Measurements from ENCODE around the gene CDKN3.

Gene CDKN3

DNA sequence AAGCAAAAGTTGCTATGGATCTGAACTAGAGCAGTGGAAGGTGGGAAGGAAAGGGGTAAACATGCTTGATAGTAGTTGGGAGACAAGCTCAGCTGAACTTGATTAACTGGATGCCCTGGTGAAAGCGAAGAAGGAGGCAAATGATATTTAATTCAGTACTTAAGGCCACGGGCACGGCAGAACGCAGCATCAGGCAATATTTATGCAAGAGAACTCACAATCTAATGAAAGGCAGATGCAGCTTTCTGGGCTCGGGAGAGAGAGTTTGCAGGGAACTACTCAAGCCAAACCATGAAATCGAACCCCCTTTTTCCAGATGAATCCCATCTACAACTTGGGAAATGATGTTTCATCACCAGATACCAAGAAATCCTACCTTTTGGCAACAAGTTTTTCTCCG lies 47.9 kb downstream of the CDKN3 start:
- H2AFZ ChIP-seq (ENCODE audit: low read depth, low read length), result no peak overlapping the region
- H3K27ac ChIP-seq (ENCODE audit: low read length), result no peak overlapping the region
- peaks cover 4% of the 10 kb centered on the region; the same call in 1 of the 2 replicates for H4K20me1 ChIP-seq (ENCODE audit: insufficient read depth, low read length)
- no peak for TF ChIP-seq EZH2 (IDR thresholded peaks at IDR 0.05; ENCODE audit: borderline replicate concordance, low read depth, low read length, severe bottlenecking)
- no peak for TF ChIP-seq CTCF (IDR thresholded peaks at IDR 0.05; ENCODE audit: borderline replicate concordance, extremely low read depth, low read length, poor library complexity, severe bottlenecking)
- no peak for ATAC-seq (ENCODE audit: insufficient read depth, low read depth)
- no peak overlapping the region for H3K4me2 ChIP-seq (ENCODE audit: insufficient read depth, low read length)
- H3K4me3 ChIP-seq (ENCODE audit: low read depth in 1 of 2, low read length in 2 of 2), result no peak overlapping the region
- DNase-seq, result no peak
- peaks cover 16% of the 10 kb centered on the region for H3K4me1 ChIP-seq (ENCODE audit: insufficient read depth, low read length)
- no peak overlapping the region for H3K9ac ChIP-seq (ENCODE audit: low read depth, low read length)
- 0 out of 2 replicates have a peak, but pooled peaks cover 3% of the 10 kb centered on the region for H3K36me3 ChIP-seq (ENCODE audit: insufficient read depth, low read length)
- peaks cover 8% of the 10 kb centered on the region for H3K27me3 ChIP-seq (ENCODE audit: insufficient read depth, low read length, poor library complexity)
- H3K9me3 ChIP-seq (ENCODE audit: insufficient read depth, low read length, severe bottlenecking), result no peaks in the 10 kb centered on the region
- H3K79me2 ChIP-seq (ENCODE audit: insufficient read depth, low read length), result peaks cover 15% of the 10 kb centered on the region

DNA sequence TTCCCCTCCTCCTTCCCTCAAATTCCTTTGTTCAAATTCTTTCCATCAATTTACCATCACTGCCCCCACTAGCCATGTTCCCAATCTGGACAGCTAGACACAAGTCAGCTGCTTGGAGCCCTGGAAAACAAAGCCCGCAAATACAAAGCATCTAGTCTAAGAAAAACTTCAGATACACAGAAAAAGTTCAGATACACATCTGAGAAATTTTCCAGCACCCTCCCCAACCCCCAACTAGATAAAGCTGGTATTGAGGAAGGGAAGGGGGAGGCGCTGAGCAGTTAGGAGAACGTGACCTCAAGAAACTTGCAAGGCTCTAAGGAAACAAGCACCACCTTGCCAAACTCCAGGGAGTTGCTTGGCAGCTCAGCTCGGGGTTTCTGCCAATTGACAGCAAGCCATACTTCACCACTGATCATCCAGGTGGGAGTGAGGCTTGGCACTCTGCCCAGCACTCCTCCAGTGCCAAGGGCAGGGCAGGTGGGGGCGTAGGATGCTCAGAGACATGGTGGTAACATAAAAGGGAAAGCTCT lies 49.4 kb downstream of the CDKN3 start:
- TF ChIP-seq EZH2 (IDR thresholded peaks at IDR 0.05; ENCODE audit: borderline replicate concordance, low read depth, low read length, severe bottlenecking) (no peak), CTCF (IDR thresholded peaks at IDR 0.05; ENCODE audit: borderline replicate concordance, extremely low read depth, low read length, poor library complexity, severe bottlenecking) (no peak)
- Histone ChIP-seq H3K9me3 (ENCODE audit: insufficient read depth, low read length, severe bottlenecking) (no peaks in the 10 kb centered on the region), H3K9ac (ENCODE audit: low read depth, low read length) (no peak overlapping the region), H3K27me3 (ENCODE audit: insufficient read depth, low read length, poor library complexity) (peaks cover 8% of the 10 kb centered on the region), H2AFZ (ENCODE audit: low read depth, low read length) (no peak overlapping the region), H3K27ac (ENCODE audit: low read length) (no peak overlapping the region), H3K4me3 (ENCODE audit: low read depth in 1 of 2, low read length in 2 of 2) (no peak overlapping the region), H3K79me2 (ENCODE audit: insufficient read depth, low read length) (no peaks in the 10 kb centered on the region), H4K20me1 (ENCODE audit: insufficient read depth, low read length) (no peaks in the 10 kb centered on the region), H3K4me1 (ENCODE audit: insufficient read depth, low read length) (peaks cover 8% of the 10 kb centered on the region), H3K36me3 (ENCODE audit: insufficient read depth, low read length) (no peaks in the 10 kb centered on the region), H3K4me2 (ENCODE audit: insufficient read depth, low read length) (no peak overlapping the region)
- ATAC-seq (ENCODE audit: insufficient read depth, low read depth) (0 out of 3 replicates have a peak, but pooled peaks have one; percentile 32), DNase-seq (peak; percentile 24)

- H3K36me3 ChIP-seq (ENCODE audit: insufficient read depth, low read length), result no peaks in the 10 kb centered on the region
- no peaks in the 10 kb centered on the region for H3K4me1 ChIP-seq (ENCODE audit: insufficient read depth, low read length)
- H3K4me3 ChIP-seq (ENCODE audit: low read depth in 1 of 2, low read length in 2 of 2), result no peak overlapping the region
- H4K20me1 ChIP-seq (ENCODE audit: insufficient read depth, low read length), result no peaks in the 10 kb centered on the region
- ATAC-seq (ENCODE audit: insufficient read depth, low read depth), result no peak
- no peak overlapping the region for H3K27ac ChIP-seq (ENCODE audit: low read length)
- no peak overlapping the region for H3K4me2 ChIP-seq (ENCODE audit: insufficient read depth, low read length)
- H3K9ac ChIP-seq (ENCODE audit: low read depth, low read length), result no peak overlapping the region
- no peak for DNase-seq
- H2AFZ ChIP-seq (ENCODE audit: low read depth, low read length), result no peak overlapping the region
- no peaks in the 10 kb centered on the region for H3K79me2 ChIP-seq (ENCODE audit: insufficient read depth, low read length)
- peaks cover 8% of the 10 kb centered on the region for H3K27me3 ChIP-seq (ENCODE audit: insufficient read depth, low read length, poor library complexity)
- H3K9me3 ChIP-seq (ENCODE audit: insufficient read depth, low read length, severe bottlenecking), result no peaks in the 10 kb centered on the region
- no peak for TF ChIP-seq CTCF (IDR thresholded peaks at IDR 0.05; ENCODE audit: borderline replicate concordance, extremely low read depth, low read length, poor library complexity, severe bottlenecking)
- no peak for TF ChIP-seq EZH2 (IDR thresholded peaks at IDR 0.05; ENCODE audit: borderline replicate concordance, low read depth, low read length, severe bottlenecking)
Measured at GRCh38 chr14:54447231-54447692, 50.5 kb downstream of the CDKN3 start.

Data from DND-41 (cell line).